Activated CD4-positive, alpha-beta T cell treated with anti-CD3 and anti-CD28 coated beads, Interleukin-10, Interleukin-2, amounts not matched to agents 100 ng/mL and 50 ng/mL, durations not matched to agents 16 hours and 8 hours (primary cell): ENCODE measurements around the gene PTPRD.

ENCODE experiments used
- DNase-seq: peaks from one replicate; pipeline ENCODE4 v3.0.0-alpha.2; 2020

Gene PTPRD

DNA sequence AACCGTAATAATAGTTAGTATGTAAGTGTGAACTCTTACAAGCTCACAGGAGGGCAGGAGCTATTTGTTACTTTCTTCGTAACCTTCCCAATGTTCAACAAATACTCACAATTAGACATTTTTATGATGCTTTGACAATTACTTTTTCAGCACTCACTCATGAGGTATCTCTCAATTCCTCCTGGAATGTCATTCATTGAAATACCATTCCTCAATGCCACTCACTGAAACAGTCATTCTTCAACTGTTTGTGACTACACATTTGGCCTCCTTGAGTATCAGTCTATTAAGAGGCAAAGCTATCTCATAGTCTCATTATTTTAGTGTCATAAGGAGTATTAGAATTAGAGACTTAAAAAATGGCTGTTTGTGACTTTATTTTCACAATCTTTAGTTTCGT lies 2079.1 kb downstream of the PTPRD start:
- no peak for DNase-seq

GRCh38 chr9:8531826-8532415 lies 2080.9 kb downstream of the PTPRD start:
- DNase-seq, result no peak

GRCh38 chr9:8521112-8521511 lies 2091.7 kb downstream of the PTPRD start:
- DNase-seq, result no peak

DNA sequence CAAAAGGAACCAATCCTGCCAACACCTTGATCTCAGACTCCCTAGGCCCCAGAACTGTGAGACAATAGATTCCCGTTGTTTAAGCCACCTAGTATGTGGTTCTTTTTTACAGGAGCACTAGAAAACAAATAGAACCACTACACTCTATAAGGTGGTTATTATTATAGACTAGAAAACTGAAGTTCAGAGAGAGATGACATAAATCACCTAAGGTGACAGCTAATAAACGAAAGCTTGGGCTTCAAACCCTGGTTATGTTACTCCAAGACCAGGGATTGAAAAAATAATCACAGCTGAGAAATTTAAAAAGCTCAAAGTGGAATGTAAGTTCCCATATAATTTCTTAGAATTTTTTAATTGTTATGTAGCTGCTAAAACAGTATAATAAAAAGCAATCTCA lies 2097.1 kb downstream of the PTPRD start:
- no peak for DNase-seq

- DNase-seq, result no peak
Measured at GRCh38 chr9:8514760-8515159, 2098.0 kb downstream of the PTPRD start.

DNA sequence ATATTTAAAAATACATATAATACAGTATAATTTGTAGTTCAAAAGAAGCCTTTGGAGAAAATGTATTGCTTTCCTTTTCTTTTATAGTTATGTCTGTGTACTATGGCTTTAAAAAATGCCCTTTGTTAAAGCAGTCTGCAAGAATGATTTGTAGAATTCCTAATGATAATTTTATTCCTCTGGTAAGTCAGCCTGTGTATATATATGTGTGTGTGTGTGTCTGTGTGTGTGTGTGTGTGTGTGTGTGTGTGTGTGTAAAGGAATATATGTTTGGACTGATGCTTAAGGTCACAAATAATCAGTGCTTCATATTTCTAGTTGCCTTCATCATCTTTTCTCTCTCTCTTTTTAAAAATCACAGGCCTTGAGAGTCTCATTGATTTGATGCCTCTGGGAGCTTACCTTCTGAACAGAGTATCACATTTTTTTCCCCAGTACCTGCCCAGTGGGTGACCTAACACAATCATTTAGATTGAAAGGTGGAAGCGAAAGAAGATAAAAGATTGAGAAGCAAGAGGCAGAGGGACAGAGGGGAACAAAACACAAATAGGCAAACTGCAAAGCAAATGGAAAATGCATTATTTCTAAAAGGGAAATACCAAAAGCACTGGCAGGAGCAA lies 2104.0 kb downstream of the PTPRD start:
- no peak for DNase-seq

DNA sequence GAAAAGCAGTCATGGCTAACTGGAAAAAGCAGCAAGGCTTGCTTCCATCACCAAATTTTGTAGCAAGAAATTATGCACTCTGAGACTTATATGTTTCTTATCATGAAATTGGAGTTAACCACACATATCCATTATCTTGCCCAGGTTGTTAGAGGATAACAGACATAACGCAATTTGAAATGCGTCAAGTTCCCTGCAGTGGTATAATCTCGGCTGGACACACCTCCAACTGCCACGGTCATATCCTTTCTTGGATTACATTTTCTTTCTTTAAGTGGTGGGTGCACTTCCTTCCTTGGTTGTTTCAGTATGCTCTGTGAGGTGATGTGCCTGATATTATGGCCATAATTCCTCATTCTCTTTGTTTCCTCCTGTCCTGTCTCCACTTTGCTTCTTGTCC lies 2118.2 kb downstream of the PTPRD start:
- no peak for DNase-seq

GRCh38 chr9:8492679-8493078 lies 2120.1 kb downstream of the PTPRD start:
- no peak for DNase-seq

GRCh38 chr9:8492024-8492423 lies 2120.8 kb downstream of the PTPRD start:
- no peak for DNase-seq

- no peak for DNase-seq
Measured at GRCh38 chr9:8491563-8491962, 2121.2 kb downstream of the PTPRD start.

- no peak for DNase-seq
Measured at GRCh38 chr9:8489835-8490234, 2123.0 kb downstream of the PTPRD start.

- no peak for DNase-seq
Measured at GRCh38 chr9:8486095-8486494, 2126.7 kb downstream of the PTPRD start.

DNA sequence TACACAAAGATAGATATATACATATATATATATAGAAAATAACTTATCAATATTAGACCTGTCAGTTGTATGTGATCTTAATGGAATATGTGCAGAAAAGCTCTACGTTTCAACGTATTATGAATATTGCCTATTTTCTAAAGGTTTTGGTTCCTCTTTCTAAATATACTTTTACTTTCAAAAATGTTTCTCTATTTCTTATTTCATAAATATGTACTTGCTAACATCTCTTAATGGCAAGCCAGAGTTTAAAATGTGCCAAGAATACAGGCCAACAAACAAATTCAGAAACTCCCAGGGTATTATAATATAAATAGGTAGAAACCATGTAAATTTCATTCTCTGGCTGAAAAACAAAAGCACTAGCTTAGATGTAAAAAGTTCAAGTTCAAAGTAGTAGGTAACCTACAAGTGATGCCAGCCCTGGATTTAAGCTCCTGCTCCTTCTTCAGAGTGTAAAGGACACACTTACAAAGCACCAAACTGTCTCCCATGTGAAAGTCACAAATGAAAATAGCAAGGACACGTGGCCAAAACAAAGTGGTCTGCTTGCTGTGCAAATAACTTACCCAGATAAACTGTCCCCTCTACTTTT lies 2128.1 kb downstream of the PTPRD start:
- DNase-seq, result no peak

DNA sequence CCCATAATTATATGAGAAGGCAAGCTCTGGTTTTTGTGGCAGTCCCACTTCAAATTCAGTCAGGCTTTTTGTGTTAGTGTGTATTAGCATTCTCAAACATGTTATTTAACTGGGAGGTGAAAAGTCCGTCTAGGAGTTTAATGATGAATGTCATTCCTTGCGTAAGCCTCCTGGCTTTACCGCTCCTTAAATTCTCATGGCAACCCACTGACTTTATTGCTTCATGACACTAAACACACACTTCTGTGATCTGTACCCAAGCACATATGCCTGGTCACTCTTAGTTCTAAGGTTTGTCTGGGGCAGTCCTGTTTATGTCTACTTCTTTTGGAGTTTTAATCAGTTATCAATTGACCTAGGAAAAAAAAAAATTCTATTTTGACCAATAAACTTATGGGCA lies 2135.4 kb downstream of the PTPRD start:
- DNase-seq, result no peak

GRCh38 chr9:8474937-8475336 lies 2137.9 kb downstream of the PTPRD start:
- no peak for DNase-seq

GRCh38 chr9:8473244-8474020 lies 2139.4 kb downstream of the PTPRD start:
- DNase-seq, result no peak

DNA sequence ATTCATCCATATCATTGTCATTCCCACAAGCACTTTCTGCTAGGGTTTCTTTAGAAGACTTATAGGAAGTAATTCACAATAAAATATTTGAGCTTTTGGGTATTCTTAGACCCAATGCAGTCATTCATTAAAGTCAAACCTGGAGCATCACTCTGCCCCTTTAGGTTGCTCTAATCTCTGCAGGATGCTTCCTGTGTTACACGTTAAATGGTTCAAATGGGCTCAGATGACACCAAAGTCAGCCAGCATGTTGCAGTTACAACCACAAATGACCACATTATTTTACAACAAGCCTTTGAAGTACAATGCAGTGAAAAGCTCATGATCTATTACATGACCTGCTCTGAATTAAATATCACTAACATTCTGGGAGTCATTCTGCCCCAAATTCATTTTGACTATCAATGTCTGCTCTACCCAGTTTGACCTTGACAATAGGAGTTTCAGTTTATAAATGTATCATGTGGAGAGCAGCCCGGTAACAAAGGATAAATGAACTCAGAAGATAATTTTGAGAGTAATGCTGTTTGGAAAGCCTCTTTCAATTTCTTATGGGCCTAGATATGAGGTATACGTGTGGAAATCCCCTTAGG lies 2144.7 kb downstream of the PTPRD start:
- DNase-seq, result peak; percentile 16

DNA sequence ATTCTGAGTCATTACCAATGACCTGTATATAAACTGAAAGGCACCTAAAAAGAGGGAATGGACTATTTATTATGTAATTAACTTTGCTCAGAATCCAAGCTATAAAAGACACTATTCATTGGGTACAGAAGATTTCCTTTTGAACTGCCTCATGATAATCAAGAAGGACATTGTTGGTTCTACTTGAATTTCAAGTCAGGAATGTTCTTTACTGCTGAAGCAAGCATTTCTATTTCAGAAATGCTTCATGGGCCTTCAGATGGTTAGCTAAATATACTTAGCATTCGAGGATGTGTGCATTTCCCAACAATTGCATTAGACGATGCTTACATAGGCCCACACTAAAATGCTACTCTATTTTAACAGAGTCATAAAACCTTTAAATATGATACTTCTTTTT lies 2155.0 kb downstream of the PTPRD start:
- no peak for DNase-seq

- no peak for DNase-seq
Measured at GRCh38 chr9:8457055-8457454, 2155.7 kb downstream of the PTPRD start.

GRCh38 chr9:8456344-8456743 lies 2156.5 kb downstream of the PTPRD start:
- DNase-seq, result no peak

GRCh38 chr9:8450810-8451545 lies 2161.8 kb downstream of the PTPRD start:
- DNase-seq, result no peak

DNA sequence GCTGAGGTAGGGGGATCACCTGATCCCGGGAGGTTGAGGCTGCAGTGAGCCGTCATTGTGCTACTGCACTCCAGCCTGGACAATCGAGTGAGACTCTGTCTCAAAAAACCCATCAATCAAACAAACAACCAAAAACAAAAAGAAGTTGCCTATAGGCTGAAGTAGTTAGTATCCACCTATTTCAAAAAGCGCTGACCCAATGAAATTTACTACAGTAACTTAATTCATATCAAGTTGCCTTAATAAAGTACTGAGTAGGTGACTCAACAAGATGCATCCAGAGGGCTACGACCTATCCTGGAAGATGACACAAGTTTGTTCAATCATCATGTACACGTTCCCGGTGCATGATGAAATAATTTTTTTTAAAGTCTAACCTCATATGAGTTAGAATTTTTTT lies 2164.6 kb downstream of the PTPRD start:
- no peak for DNase-seq

GRCh38 chr9:8447601-8448000 lies 2165.2 kb downstream of the PTPRD start:
- DNase-seq, result no peak
